ENCODE results near the gene FBL. TPM values are rescaled to one million over a fixed set of nuclear protein-coding genes. Genes with fewer than 3 reads are reported as not detected.

Gene FBL
- total RNA-seq, 1 experiment from 2014 or later, result 186 TPM

DNA sequence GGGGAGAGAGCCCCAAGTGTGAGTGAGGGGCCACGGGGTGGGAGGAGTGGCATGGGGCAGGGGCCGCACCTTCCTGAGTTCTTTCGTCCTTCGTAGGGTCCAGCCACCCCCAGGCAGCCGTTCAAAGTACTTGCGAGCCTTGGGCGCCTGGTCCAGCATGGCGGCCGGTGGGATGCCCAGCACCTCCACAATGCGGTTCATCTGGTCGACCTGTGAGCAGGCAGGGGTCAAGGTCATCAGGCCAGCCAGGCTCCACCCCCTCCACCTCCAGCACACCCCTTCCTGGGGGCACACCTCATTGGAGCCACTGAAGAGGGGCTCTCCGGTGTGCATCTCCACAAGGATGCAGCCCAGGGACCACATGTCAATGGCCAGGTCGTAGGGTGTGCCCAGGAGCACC is 19.0 kb downstream of the FBL start:
- CTCF ChIA-PET, result no interaction called here
- TF ChIP-seq EZH2phosphoT487 (IDR thresholded peaks at IDR 0.05; ENCODE audit: borderline replicate concordance, low read length) (no peak), EZH2 (IDR thresholded peaks at IDR 0.05; ENCODE audit: low read length, unreplicated experiment) (no peak)
- TF ChIP-seq, protein P1, sequence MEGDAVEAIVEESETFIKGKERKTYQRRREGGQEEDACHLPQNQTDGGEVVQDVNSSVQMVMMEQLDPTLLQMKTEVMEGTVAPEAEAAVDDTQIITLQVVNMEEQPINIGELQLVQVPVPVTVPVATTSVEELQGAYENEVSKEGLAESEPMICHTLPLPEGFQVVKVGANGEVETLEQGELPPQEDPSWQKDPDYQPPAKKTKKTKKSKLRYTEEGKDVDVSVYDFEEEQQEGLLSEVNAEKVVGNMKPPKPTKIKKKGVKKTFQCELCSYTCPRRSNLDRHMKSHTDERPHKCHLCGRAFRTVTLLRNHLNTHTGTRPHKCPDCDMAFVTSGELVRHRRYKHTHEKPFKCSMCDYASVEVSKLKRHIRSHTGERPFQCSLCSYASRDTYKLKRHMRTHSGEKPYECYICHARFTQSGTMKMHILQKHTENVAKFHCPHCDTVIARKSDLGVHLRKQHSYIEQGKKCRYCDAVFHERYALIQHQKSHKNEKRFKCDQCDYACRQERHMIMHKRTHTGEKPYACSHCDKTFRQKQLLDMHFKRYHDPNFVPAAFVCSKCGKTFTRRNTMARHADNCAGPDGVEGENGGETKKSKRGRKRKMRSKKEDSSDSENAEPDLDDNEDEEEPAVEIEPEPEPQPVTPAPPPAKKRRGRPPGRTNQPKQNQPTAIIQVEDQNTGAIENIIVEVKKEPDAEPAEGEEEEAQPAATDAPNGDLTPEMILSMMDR (conservative IDR thresholded peaks at IDR 0.05; ENCODE audit: low read depth, low read length), result no peak
- Histone ChIP-seq H3K79me2 (ENCODE audit: low read length) (0 out of 2 replicates have a peak, but pooled peaks cover 3% of the 10 kb centered on the region), H3K9me3 (ENCODE audit: low read length) (no peaks in the 10 kb centered on the region), H3K4me3 (ENCODE audit: low read length) (no peak overlapping the region), H3K36me3 (ENCODE audit: low read depth, low read length) (no peaks in the 10 kb centered on the region), H3K4me2 (ENCODE audit: low read length) (no peak overlapping the region), H3K9me2 (replicated peaks; ENCODE audit: low read length) (no peaks in the 10 kb centered on the region), H4K20me1 (ENCODE audit: low read length) (no peaks in the 10 kb centered on the region), H3F3A (ENCODE audit: low read length, unreplicated experiment) (no peaks in the 10 kb centered on the region), H2AFZ (ENCODE audit: low read length) (no peak overlapping the region), H3K27me3 (ENCODE audit: low read length) (no peaks in the 10 kb centered on the region), H3K27ac (ENCODE audit: low read length) (no peak overlapping the region), H3K9ac (ENCODE audit: low read length) (no peak overlapping the region), H3K4me1 (ENCODE audit: insufficient read depth, low read length) (no peaks in the 10 kb centered on the region)
- ATAC-seq (no peak), DNase-seq (no peak)
- POLR2A ChIA-PET (ENCODE audit: unreplicated experiment), result no interaction called here
- intact Hi-C loops (cut with micrococcal nuclease), result no loop called here
- BruUV-seq (replicated peaks), result no TSS peak

DNA sequence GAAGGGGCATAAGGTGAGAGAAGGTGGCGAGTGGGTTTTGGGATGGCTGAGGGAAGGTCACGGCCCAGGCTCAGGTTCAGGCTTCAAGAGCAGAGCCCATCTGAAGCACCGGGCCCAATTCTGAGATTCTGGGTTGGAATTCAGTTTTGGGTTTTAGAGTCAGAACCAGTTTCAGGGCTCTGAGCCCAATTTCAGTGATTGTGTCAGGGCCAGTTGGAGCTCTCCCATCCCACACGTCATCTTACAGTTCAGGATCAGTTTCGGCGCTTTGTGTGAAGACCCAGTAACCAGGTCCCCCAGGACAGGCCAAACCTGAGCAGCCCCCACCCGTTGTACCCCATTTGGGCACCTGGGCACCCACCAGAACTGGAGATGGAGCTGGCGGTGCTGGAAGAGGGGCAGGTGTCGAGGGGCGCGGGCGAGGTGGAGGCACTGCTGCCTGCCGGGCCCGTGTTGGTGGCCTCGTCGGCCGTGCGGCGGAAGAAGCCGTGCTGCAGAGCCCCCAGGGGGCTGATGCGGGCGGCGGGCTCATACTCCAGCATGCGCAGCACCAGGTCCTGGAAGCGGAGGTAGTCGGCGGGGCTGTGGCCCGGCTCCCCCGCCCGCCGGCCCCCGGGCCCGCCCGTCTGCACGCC is 19.8 kb downstream of the FBL start:
- DNase-seq (no peak), ATAC-seq (no peak)
- ChIA-PET CTCF (no interaction called here), POLR2A (ENCODE audit: unreplicated experiment) (no interaction called here)
- H3K4me2 ChIP-seq (ENCODE audit: low read length), result no peak overlapping the region
- no peaks in the 10 kb centered on the region for H3K9me3 ChIP-seq (ENCODE audit: low read length)
- no peak overlapping the region for H3K9ac ChIP-seq (ENCODE audit: low read length)
- 0 out of 2 replicates have a peak, but pooled peaks cover 3% of the 10 kb centered on the region for H3K79me2 ChIP-seq (ENCODE audit: low read length)
- H3K27ac ChIP-seq (ENCODE audit: low read length), result no peak overlapping the region
- H3K27me3 ChIP-seq (ENCODE audit: low read length), result no peaks in the 10 kb centered on the region
- BruUV-seq (replicated peaks), result no TSS peak
- no peaks in the 10 kb centered on the region for H4K20me1 ChIP-seq (ENCODE audit: low read length)
- TF ChIP-seq EZH2 (IDR thresholded peaks at IDR 0.05; ENCODE audit: low read length, unreplicated experiment), result no peak
- TF ChIP-seq, protein P1 (conservative IDR thresholded peaks at IDR 0.05; ENCODE audit: low read depth, low read length), result no peak
- no peak for TF ChIP-seq EZH2phosphoT487 (IDR thresholded peaks at IDR 0.05; ENCODE audit: borderline replicate concordance, low read length)
- no peaks in the 10 kb centered on the region for H3K36me3 ChIP-seq (ENCODE audit: low read depth, low read length)
- H2AFZ ChIP-seq (ENCODE audit: low read length), result no peak overlapping the region
- H3F3A ChIP-seq (ENCODE audit: low read length, unreplicated experiment), result no peaks in the 10 kb centered on the region
- H3K4me1 ChIP-seq (ENCODE audit: insufficient read depth, low read length), result no peaks in the 10 kb centered on the region
- intact Hi-C loops (cut with micrococcal nuclease), result no loop called here
- H3K9me2 ChIP-seq (replicated peaks; ENCODE audit: low read length), result no peaks in the 10 kb centered on the region
- H3K4me3 ChIP-seq (ENCODE audit: low read length), result no peak overlapping the region

DNA sequence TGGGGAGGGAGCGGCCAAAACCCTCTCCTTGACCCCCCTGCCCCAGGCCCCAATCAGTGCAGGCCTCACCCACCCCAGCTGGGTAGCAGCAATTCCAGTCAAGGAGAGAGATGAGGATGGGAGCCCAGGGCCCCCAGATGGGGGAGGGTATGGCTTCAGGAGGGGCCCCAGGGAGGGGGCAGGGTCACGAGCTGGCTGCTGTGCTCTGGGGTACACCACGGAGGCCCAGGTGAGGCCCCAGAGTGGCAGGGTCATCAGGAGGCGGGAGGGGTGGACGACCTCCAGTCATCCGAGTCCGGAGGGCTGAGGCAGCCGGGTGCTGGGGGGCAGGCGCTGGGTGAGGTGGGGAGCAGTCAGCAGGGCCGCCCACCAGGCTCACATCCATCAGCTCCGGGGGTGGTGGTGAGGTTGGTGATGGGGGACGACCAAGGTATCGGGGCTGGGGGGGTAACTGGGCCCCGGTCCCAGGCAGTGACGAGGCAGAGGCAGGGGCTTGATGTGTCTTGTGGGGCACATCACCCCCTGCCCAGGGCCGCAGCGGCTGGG is 20.6 kb downstream of the FBL start:
- ChIA-PET CTCF (no interaction called here), POLR2A (ENCODE audit: unreplicated experiment) (no interaction called here)
- H3K36me3 ChIP-seq (ENCODE audit: low read depth, low read length), result no peaks in the 10 kb centered on the region
- H3K27me3 ChIP-seq (ENCODE audit: low read length), result no peaks in the 10 kb centered on the region
- no peak for ATAC-seq
- no peaks in the 10 kb centered on the region for H3F3A ChIP-seq (ENCODE audit: low read length, unreplicated experiment)
- H3K4me1 ChIP-seq (ENCODE audit: insufficient read depth, low read length), result no peaks in the 10 kb centered on the region
- TF ChIP-seq EZH2 (IDR thresholded peaks at IDR 0.05; ENCODE audit: low read length, unreplicated experiment), result no peak
- TF ChIP-seq, protein P1 (conservative IDR thresholded peaks at IDR 0.05; ENCODE audit: low read depth, low read length), result no peak
- no peak for TF ChIP-seq EZH2phosphoT487 (IDR thresholded peaks at IDR 0.05; ENCODE audit: borderline replicate concordance, low read length)
- intact Hi-C loops (cut with micrococcal nuclease), result no loop called here
- BruUV-seq (replicated peaks), result no TSS peak
- H3K4me2 ChIP-seq (ENCODE audit: low read length), result no peak overlapping the region
- H3K4me3 ChIP-seq (ENCODE audit: low read length), result no peak overlapping the region
- H4K20me1 ChIP-seq (ENCODE audit: low read length), result no peaks in the 10 kb centered on the region
- no peak overlapping the region for H3K27ac ChIP-seq (ENCODE audit: low read length)
- no peak overlapping the region for H2AFZ ChIP-seq (ENCODE audit: low read length)
- H3K79me2 ChIP-seq (ENCODE audit: low read length), result 0 out of 2 replicates have a peak, but pooled peaks cover 3% of the 10 kb centered on the region
- no peak for DNase-seq
- no peak overlapping the region for H3K9ac ChIP-seq (ENCODE audit: low read length)
- H3K9me2 ChIP-seq (replicated peaks; ENCODE audit: low read length), result no peaks in the 10 kb centered on the region
- H3K9me3 ChIP-seq (ENCODE audit: low read length), result no peaks in the 10 kb centered on the region

Measured in PC-3 (cell line).